Uterus (tissue), 2 donors: ENCODE measurements around the gene ALOX15.

Experiments used
- POLR2A ChIP-seq, 2 donors: fragments of 450-650 bp; IDR thresholded peaks; one replicate each; pipeline ENCODE4 v1.6.1; 2016; ENCODE audit warnings: antibody characterized with exemption in 2 of 2, mild to moderate bottlenecking in 1 of 2, moderate library complexity in 1 of 2
- TF ChIP-seq, protein P1 (sequence below), 4 experiments: fragments of 200-600 bp in 2 of 4; fragments of 450-650 bp in 2 of 4; sonication (generic) in 2 of 4; IDR thresholded peaks; one replicate each; pipeline ENCODE4 v1.5.1; 2016 to 2019; ENCODE audit warnings: antibody characterized with exemption in 4 of 4, mild to moderate bottlenecking in 2 of 4, moderate library complexity in 1 of 4

- TF ChIP-seq, protein P1, sequence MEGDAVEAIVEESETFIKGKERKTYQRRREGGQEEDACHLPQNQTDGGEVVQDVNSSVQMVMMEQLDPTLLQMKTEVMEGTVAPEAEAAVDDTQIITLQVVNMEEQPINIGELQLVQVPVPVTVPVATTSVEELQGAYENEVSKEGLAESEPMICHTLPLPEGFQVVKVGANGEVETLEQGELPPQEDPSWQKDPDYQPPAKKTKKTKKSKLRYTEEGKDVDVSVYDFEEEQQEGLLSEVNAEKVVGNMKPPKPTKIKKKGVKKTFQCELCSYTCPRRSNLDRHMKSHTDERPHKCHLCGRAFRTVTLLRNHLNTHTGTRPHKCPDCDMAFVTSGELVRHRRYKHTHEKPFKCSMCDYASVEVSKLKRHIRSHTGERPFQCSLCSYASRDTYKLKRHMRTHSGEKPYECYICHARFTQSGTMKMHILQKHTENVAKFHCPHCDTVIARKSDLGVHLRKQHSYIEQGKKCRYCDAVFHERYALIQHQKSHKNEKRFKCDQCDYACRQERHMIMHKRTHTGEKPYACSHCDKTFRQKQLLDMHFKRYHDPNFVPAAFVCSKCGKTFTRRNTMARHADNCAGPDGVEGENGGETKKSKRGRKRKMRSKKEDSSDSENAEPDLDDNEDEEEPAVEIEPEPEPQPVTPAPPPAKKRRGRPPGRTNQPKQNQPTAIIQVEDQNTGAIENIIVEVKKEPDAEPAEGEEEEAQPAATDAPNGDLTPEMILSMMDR (IDR thresholded peaks at IDR 0.05), result no peak
- no peak for TF ChIP-seq POLR2A (IDR thresholded peaks at IDR 0.05)
Measured at GRCh38 chr17:4664230-4664629, 22.8 kb upstream of the ALOX15 start.
